Heart left ventricle (tissue), 13 donors: ENCODE data around the gene MLN.

ENCODE experiments used
- POLR2A ChIP-seq, 2 donors: fragments of 450-650 bp; IDR thresholded peaks; one replicate each; pipeline ENCODE4 v1.6.1; 2017; ENCODE audit warnings: antibody characterized with exemption in 2 of 2, mild to moderate bottlenecking in 2 of 2, moderate library complexity in 2 of 2
- TF ChIP-seq, protein P1 (sequence below), 12 donors: fragments of 200-600 bp; sonication (generic) in 4 of 12; IDR thresholded peaks; one replicate each; pipeline versions ENCODE4 v1.5.0 to v1.8.0; 2018 to 2022; ENCODE audit warnings: antibody characterized with exemption in 12 of 12, mild to moderate bottlenecking in 5 of 12
- donor health status: ischemic (EF 13 %, LVEDD 7.1; RV severe dilation, severe dysfunction).
- donor health status: DM: no; HTN: yes; CAD: no.
- donor health status: DM: no; HTN: no; CAD: no.
- donor health status: ischemic (EF 25% LVEDD 6.9; RV normal size, moderate dysfunction).
- donor health status: ischemic (EF 25% LVEDD 5.7; RV mildly dilated, moderate dysfunction).
- donor health status: ischemic (EF 35%, LVEDD 5.7; RV mildly dilated, moderate dysfunction).
- donor health status: nonischemic (EF 11% LVEDD 7.7; RV severe dilation, severe dysfunction).
- donor health status: DM: yes; HTN: yes; CAD: no.
- donor health status: PGD.
- donor health status: ischemic (EF 29% LVEDD 5.4; RV normal size, mild dysfunction).
- donor health status: nonischemic (EF 23%, LVEDD 6.1; RV moderate dilation, normal function).

DNA sequence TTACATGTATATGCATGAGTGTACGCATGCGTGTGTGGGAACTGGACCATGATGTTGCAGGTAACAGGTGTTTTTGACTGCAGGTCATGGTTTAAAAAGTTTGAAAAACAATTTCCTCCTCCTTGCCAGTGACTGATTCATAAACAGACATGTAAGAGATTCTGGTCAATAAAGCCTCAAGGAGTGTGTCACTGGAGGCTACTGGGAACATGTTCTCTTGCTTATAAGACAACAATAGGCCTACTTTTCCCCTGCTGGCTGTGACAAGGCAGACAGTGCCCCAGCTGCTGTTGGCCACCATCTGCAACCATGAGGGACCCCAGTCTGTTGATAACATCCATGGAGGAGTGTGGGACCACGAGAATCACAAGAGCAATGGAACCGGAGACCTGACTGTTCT lies 27.6 kb downstream of the MLN start:
- TF ChIP-seq, protein P1, sequence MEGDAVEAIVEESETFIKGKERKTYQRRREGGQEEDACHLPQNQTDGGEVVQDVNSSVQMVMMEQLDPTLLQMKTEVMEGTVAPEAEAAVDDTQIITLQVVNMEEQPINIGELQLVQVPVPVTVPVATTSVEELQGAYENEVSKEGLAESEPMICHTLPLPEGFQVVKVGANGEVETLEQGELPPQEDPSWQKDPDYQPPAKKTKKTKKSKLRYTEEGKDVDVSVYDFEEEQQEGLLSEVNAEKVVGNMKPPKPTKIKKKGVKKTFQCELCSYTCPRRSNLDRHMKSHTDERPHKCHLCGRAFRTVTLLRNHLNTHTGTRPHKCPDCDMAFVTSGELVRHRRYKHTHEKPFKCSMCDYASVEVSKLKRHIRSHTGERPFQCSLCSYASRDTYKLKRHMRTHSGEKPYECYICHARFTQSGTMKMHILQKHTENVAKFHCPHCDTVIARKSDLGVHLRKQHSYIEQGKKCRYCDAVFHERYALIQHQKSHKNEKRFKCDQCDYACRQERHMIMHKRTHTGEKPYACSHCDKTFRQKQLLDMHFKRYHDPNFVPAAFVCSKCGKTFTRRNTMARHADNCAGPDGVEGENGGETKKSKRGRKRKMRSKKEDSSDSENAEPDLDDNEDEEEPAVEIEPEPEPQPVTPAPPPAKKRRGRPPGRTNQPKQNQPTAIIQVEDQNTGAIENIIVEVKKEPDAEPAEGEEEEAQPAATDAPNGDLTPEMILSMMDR (IDR thresholded peaks at IDR 0.05): no peak
- no peak for TF ChIP-seq POLR2A (IDR thresholded peaks at IDR 0.05)
